PC-9 (cell line): ENCODE measurements around the gene PLA2G4D. TPM values are rescaled to one million over a fixed set of nuclear protein-coding genes. Genes with fewer than 3 reads are reported as not detected.

ENCODE experiments used
- Bru-seq: library from RNA; stranded (reverse); fragments of 400-500 nt; gene quantifications from one replicate; lab custom pipeline; 2021; lab: Mats Ljungman, UMichigan
- BruChase-seq, 2 experiments: library from RNA; stranded (reverse); fragments of 400-500 nt; gene quantifications; one replicate each; lab custom pipeline; 2021; lab: Mats Ljungman, UMichigan
- BruUV-seq: library from RNA; stranded (reverse); fragments of 400-500 nt; replicated peaks from 2 replicates; lab custom pipeline; 2021; lab: Mats Ljungman, UMichigan
- CTCF ChIA-PET: fragments of 300-600 bp; sonication (Branson Sonifier 250); formaldehyde crosslinking; loops from one replicate; lab custom pipeline; 2022; ENCODE audit warnings: antibody characterized with exemption; lab: Charles Lee
- POLR2A ChIA-PET: fragments of 300-600 bp; sonication (Branson Sonifier 250); formaldehyde crosslinking; loops from one replicate; lab custom pipeline; 2022; ENCODE audit warnings: antibody characterized with exemption; ENCODE audit not compliant: unreplicated experiment; lab: Charles Lee
- DNase-seq, 2 experiments: peaks; one replicate each; pipeline versions ENCODE4 v3.0.0 to v3.0.0-alpha.2; 2015 to 2022; ENCODE audit warnings: mixed read lengths in 1 of 2
- H2AFZ ChIP-seq: fragments of 200-600 bp; sonication (generic); 2 replicates; pipeline ENCODE4 v1.8.1; 2017; ENCODE audit warnings: antibody characterized with exemption
- H3F3A ChIP-seq: fragments of 200-600 bp; sonication (generic); 2 replicates; pipeline ENCODE4 v1.8.1; 2017; ENCODE audit warnings: antibody characterized with exemption, mild to moderate bottlenecking, low read depth; ENCODE audit not compliant: insufficient read depth
- H3K27ac ChIP-seq: fragments of 200-600 bp; sonication (generic); 2 replicates; pipeline ENCODE4 v1.6.1; 2016; ENCODE audit warnings: mixed run types
- H3K27me3 ChIP-seq: fragments of 200-600 bp; sonication (generic); 2 replicates; pipeline ENCODE4 v1.6.1; 2016; ENCODE audit warnings: low read depth, mixed run types; ENCODE audit not compliant: insufficient read depth
- H3K36me3 ChIP-seq: fragments of 200-600 bp; sonication (generic); 2 replicates; pipeline ENCODE4 v1.6.1; 2016; ENCODE audit warnings: low read depth, mixed run types
- H3K4me1 ChIP-seq: fragments of 200-600 bp; sonication (generic); replicated peaks from 2 replicates; pipeline ENCODE4 v1.6.1; 2016; ENCODE audit warnings: mixed run types; ENCODE audit not compliant: insufficient read depth
- H3K4me2 ChIP-seq: fragments of 200-600 bp; sonication (generic); 2 replicates; pipeline ENCODE4 v1.6.1; 2017; ENCODE audit warnings: mixed run types
- H3K4me3 ChIP-seq: fragments of 200-600 bp; sonication (generic); 2 replicates; pipeline ENCODE4 v1.6.1; 2016; ENCODE audit warnings: mixed run types
- H3K79me2 ChIP-seq: fragments of 200-600 bp; sonication (generic); 2 replicates; pipeline ENCODE4 v1.6.1; 2017; ENCODE audit warnings: low read depth, mixed run types
- H3K9me2 ChIP-seq: fragments of 200-600 bp; sonication (generic); 2 replicates; pipeline ENCODE4 v1.8.1; 2017; ENCODE audit warnings: mild to moderate bottlenecking; ENCODE audit not compliant: insufficient read depth
- H3K9me3 ChIP-seq: fragments of 200-600 bp; sonication (generic); 2 replicates; pipeline ENCODE4 v1.8.1; 2016; ENCODE audit warnings: low read depth; ENCODE audit not compliant: insufficient read depth
- H4K20me1 ChIP-seq: fragments of 200-600 bp; sonication (generic); 2 replicates; pipeline ENCODE4 v1.8.1; 2017; ENCODE audit not compliant: insufficient read depth
- EZH2 ChIP-seq: fragments of 200-600 bp; sonication (generic); IDR thresholded peaks from 2 replicates; pipeline ENCODE4 v1.8.0; 2017; ENCODE audit warnings: antibody characterized with exemption, low read depth
- intact Hi-C: fragments of 100-400 bp; cut with micrococcal nuclease; formaldehyde crosslinking; loops from one replicate; pipeline ENCODE4 v1.10.0; 2022; ENCODE audit not compliant: unreplicated experiment
- long read RNA-seq: library from polyadenylated mRNA; stranded (forward); transcript quantifications from one replicate; pipeline ENCODE4 v2.0.0, GENCODE V29; 2022
- total RNA-seq: library from RNA; stranded (reverse); gene quantifications from 2 replicates; pipeline ENCODE4 v1.2.3, GENCODE V29; 2021
- TF ChIP-seq, protein P1 (sequence below): fragments of 200-600 bp; sonication (generic); conservative IDR thresholded peaks from 2 replicates; pipeline ENCODE4 v1.6.1; 2017; ENCODE audit warnings: mixed run types, antibody characterized with exemption, mild to moderate bottlenecking, moderate library complexity

Gene PLA2G4D, protein sequence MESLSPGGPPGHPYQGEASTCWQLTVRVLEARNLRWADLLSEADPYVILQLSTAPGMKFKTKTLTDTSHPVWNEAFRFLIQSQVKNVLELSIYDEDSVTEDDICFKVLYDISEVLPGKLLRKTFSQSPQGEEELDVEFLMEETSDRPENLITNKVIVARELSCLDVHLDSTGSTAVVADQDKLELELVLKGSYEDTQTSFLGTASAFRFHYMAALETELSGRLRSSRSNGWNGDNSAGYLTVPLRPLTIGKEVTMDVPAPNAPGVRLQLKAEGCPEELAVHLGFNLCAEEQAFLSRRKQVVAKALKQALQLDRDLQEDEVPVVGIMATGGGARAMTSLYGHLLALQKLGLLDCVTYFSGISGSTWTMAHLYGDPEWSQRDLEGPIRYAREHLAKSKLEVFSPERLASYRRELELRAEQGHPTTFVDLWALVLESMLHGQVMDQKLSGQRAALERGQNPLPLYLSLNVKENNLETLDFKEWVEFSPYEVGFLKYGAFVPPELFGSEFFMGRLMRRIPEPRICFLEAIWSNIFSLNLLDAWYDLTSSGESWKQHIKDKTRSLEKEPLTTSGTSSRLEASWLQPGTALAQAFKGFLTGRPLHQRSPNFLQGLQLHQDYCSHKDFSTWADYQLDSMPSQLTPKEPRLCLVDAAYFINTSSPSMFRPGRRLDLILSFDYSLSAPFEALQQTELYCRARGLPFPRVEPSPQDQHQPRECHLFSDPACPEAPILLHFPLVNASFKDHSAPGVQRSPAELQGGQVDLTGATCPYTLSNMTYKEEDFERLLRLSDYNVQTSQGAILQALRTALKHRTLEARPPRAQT
- total RNA-seq: 0.90 and 1.4 TPM in 2 replicates
- percentile 18 among the genes with signal in this experiment for Bru-seq, nascent RNA
- BruChase-seq, experiment 1, labeled RNA remaining after a 2-hour chase: percentile 20 among the genes with signal in this experiment
- percentile 22 among the genes with signal in this experiment for BruChase-seq, experiment 2, labeled RNA remaining after a 6-hour chase
- long read RNA-seq, partial matches to known transcripts: 0 of 1 reads
- long read RNA-seq, other reads (novel, unspliced or antisense): 1 of 1 reads

DNA sequence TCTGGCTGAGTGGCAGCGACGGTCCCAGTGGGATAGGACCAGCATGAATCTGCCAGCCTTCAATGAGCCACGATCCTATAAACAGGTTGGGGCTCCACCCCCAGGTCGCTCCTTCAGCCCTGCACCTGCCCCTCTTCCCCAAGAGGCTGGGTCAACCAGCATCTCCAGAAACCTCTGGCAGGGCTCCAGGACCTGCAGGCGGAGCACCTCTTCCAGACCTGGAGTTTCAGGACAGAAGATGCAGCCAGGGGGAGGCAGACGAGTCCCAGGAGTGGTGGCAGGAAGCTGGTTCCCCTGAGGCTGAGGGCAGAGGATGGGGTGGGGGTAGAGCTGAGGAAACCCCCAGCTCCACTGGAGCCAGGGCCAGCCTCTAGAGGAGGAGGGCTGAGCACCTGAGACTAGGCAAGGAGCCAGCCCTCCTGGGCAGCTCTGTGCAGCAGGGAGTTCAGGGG lies at the start of gene PLA2G4D:
Gene PLA2G4D (minus strand): TSS at position 51 of the 452 bp plus-strand sequence. CDS start 103 bp downstream, outside the sequence.
- intact Hi-C loops: no loop called here
- Histone ChIP-seq H2AFZ (no peak within 1 kb of the TSS), H4K20me1 (no peaks in the 10 kb centered on the region), H3F3A (no peaks in the 10 kb centered on the region), H3K79me2 (no peaks in the 10 kb centered on the region), H3K9me3 (no peaks in the 10 kb centered on the region), H3K27me3 (no peaks in the 10 kb centered on the region), H3K4me1 (peaks cover 16% of the 10 kb centered on the region), H3K4me2 (no peak within 1 kb of the TSS), H3K4me3 (no peak within 1 kb of the TSS), H3K36me3 (no peaks in the 10 kb centered on the region), H3K27ac (no peak within 1 kb of the TSS), H3K9me2 (no peaks in the 10 kb centered on the region)
- CTCF ChIA-PET: no interaction called here
- POLR2A ChIA-PET: no interaction called here
- no TSS peak for BruUV-seq
- peak; percentile 38 to 46 for DNase-seq
- TF ChIP-seq, protein P1, sequence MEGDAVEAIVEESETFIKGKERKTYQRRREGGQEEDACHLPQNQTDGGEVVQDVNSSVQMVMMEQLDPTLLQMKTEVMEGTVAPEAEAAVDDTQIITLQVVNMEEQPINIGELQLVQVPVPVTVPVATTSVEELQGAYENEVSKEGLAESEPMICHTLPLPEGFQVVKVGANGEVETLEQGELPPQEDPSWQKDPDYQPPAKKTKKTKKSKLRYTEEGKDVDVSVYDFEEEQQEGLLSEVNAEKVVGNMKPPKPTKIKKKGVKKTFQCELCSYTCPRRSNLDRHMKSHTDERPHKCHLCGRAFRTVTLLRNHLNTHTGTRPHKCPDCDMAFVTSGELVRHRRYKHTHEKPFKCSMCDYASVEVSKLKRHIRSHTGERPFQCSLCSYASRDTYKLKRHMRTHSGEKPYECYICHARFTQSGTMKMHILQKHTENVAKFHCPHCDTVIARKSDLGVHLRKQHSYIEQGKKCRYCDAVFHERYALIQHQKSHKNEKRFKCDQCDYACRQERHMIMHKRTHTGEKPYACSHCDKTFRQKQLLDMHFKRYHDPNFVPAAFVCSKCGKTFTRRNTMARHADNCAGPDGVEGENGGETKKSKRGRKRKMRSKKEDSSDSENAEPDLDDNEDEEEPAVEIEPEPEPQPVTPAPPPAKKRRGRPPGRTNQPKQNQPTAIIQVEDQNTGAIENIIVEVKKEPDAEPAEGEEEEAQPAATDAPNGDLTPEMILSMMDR: no peak
- TF ChIP-seq EZH2: no peak

DNA sequence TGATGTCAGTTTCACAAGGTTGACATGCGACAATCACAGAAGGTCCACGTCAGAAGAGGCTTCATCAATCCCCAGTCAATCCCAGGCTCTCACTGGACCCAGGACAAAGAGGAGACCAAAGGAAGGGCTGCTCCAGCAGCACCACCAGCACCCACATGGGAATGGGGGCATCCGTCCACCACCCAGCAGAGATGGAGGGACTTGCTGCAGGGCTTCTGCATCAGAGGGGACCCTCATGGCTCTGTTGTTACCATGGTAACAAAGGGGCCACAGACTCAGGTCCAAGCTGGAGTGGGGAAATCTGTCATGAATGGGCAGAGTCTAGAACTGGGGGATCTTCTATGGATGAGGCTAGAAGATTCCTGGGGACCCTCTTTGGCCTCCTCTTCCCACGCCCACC lies 49.0 kb upstream of the PLA2G4D start:
- POLR2A ChIA-PET: no interaction called here
- H3K4me3 ChIP-seq: no peak overlapping the region
- H3K36me3 ChIP-seq: no peaks in the 10 kb centered on the region
- intact Hi-C loops: no loop called here
- no peaks in the 10 kb centered on the region for H3K4me1 ChIP-seq
- H3K9me3 ChIP-seq: no peaks in the 10 kb centered on the region; the same call in 1 of the 2 replicates
- no peaks in the 10 kb centered on the region for H3K79me2 ChIP-seq
- TF ChIP-seq, protein P1: no peak
- TF ChIP-seq EZH2: no peak
- H3K27me3 ChIP-seq: no peaks in the 10 kb centered on the region
- H3F3A ChIP-seq: no peaks in the 10 kb centered on the region
- no peak overlapping the region for H3K4me2 ChIP-seq
- DNase-seq: no peak
- no peak overlapping the region for H2AFZ ChIP-seq
- H4K20me1 ChIP-seq: no peaks in the 10 kb centered on the region
- no TSS peak for BruUV-seq
- H3K9me2 ChIP-seq: no peaks in the 10 kb centered on the region
- CTCF ChIA-PET: no interaction called here
- no peak overlapping the region for H3K27ac ChIP-seq
